OCI-LY1 (cell line): ENCODE results near the gene BROX.

Experiments
- EZH2 ChIP-seq: fragments of 200-600 bp; sonication (generic), shearing (Covaris generic); IDR thresholded peaks from 2 replicates; pipeline ENCODE4 v1.8.0; 2017; ENCODE audit warnings: borderline replicate concordance, mixed run types, mild to moderate bottlenecking, antibody characterized with exemption, low read length, moderate library complexity, mixed read lengths
- TF ChIP-seq, protein P1 (sequence below): fragments of 200-600 bp; sonication (generic), shearing (Covaris generic); IDR thresholded peaks from 2 replicates; pipeline ENCODE4 v1.5.1; 2017; ENCODE audit warnings: mild to moderate bottlenecking, antibody characterized with exemption, low read length, moderate library complexity, mixed read lengths

DNA sequence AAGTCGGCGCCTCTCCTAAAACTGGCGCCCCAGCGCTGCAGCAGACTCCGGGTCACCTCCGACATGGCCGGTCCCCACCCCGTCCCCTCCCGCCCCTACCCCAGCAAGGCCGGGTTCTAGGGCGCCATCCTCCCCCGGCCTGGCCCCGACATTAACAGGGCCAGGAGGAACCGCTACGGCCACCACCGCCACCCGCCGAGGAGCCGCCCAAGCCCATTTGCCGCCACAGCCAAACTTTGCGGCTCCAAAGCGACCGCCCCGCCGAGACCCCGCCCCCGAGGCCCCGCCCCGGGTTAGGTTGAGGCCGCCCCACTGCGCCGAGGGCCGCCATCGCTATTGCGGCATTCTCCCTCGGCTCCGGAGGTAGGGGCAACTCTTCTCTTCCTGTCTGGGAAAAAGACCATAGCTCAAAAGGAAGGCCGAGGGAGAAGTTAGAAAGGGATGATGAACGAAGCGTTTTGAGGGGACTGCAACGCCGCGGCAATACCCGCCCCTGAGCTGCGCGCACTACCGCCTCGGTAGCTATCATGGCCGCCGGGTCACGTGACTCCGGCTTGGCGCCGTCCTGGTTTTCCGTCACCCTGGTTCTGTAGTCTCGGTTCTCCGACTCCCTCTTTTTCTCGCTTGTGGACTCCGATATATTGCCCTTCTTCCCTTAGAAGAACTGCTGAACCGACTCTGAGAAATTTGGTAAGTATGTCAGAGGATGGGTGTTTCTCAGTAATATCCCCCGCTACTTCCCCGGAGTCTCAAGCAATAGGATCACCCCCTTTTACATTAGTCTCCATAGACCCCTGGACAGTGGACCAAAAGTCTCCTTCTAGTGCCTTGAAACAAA is at the start of gene BROX, which contains the start of gene AIDA:
- TF ChIP-seq, protein P1, sequence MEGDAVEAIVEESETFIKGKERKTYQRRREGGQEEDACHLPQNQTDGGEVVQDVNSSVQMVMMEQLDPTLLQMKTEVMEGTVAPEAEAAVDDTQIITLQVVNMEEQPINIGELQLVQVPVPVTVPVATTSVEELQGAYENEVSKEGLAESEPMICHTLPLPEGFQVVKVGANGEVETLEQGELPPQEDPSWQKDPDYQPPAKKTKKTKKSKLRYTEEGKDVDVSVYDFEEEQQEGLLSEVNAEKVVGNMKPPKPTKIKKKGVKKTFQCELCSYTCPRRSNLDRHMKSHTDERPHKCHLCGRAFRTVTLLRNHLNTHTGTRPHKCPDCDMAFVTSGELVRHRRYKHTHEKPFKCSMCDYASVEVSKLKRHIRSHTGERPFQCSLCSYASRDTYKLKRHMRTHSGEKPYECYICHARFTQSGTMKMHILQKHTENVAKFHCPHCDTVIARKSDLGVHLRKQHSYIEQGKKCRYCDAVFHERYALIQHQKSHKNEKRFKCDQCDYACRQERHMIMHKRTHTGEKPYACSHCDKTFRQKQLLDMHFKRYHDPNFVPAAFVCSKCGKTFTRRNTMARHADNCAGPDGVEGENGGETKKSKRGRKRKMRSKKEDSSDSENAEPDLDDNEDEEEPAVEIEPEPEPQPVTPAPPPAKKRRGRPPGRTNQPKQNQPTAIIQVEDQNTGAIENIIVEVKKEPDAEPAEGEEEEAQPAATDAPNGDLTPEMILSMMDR: no peak
- TF ChIP-seq EZH2: no peak
